Esophagus (tissue), 2 donors: ENCODE results near the gene LPGAT1. TPM values are rescaled to one million over a fixed set of nuclear protein-coding genes. Genes with fewer than 3 reads are reported as not detected.

Experiments used
- H3K27ac ChIP-seq, 2 donors: one replicate each; pipeline ENCODE4 v1.5.1; 2013; ENCODE audit warnings: low read depth in 2 of 2, mild to moderate bottlenecking in 2 of 2, inconsistent platforms in 1 of 2, low read length in 1 of 2, moderate library complexity in 1 of 2
- H3K27me3 ChIP-seq, 2 donors: one replicate each; pipeline ENCODE4 v1.6.1; 2013; ENCODE audit warnings: low read length in 2 of 2, control low read depth in 1 of 2, mild to moderate bottlenecking in 1 of 2; ENCODE audit not compliant: insufficient read depth in 2 of 2, control insufficient read depth in 1 of 2
- H3K36me3 ChIP-seq, 2 donors: one replicate each; pipeline ENCODE4 v1.6.1; 2013; ENCODE audit warnings: low read length in 1 of 2; ENCODE audit not compliant: control insufficient read depth in 2 of 2, insufficient read depth in 2 of 2
- H3K4me1 ChIP-seq, 2 donors: one replicate each; pipeline ENCODE4 v1.6.1; 2013; ENCODE audit warnings: low read length in 1 of 2; ENCODE audit not compliant: control insufficient read depth in 2 of 2, insufficient read depth in 2 of 2
- H3K4me3 ChIP-seq, 2 donors: one replicate each; pipeline ENCODE4 v1.5.1; 2013; ENCODE audit warnings: low read length in 2 of 2, mild to moderate bottlenecking in 2 of 2, low read depth in 1 of 2, moderate library complexity in 1 of 2
- H3K9me3 ChIP-seq, 2 donors: one replicate each; pipeline ENCODE4 v1.6.1; 2013; ENCODE audit warnings: mild to moderate bottlenecking in 2 of 2, low read depth in 1 of 2, low read length in 1 of 2, moderate library complexity in 1 of 2; ENCODE audit not compliant: control insufficient read depth in 2 of 2, insufficient read depth in 1 of 2
- WGBS, 2 donors: extraction: QIAGEN DNeasy Blood & Tissue Kit; methylation state at CpG; one replicate each; pipeline ENCODE4 v1.1.7; 2013; 5-methylcytosine and 5-hydroxymethylcytosine counted together
- polyA plus RNA-seq, 2 donors: library from polyadenylated mRNA; stranded (reverse); fragments of 200-250 nt; gene quantifications; one replicate each; pipeline ENCODE4 v1.2.3, GENCODE V29; 2013
- donor health status: healthy with polysubstance abuse.
- donor health status: Bipolar disorder and iron deficiency.

LPGAT1 gene
- polyA plus RNA-seq, 2 donors: 3.1 to 3.7 TPM

DNA sequence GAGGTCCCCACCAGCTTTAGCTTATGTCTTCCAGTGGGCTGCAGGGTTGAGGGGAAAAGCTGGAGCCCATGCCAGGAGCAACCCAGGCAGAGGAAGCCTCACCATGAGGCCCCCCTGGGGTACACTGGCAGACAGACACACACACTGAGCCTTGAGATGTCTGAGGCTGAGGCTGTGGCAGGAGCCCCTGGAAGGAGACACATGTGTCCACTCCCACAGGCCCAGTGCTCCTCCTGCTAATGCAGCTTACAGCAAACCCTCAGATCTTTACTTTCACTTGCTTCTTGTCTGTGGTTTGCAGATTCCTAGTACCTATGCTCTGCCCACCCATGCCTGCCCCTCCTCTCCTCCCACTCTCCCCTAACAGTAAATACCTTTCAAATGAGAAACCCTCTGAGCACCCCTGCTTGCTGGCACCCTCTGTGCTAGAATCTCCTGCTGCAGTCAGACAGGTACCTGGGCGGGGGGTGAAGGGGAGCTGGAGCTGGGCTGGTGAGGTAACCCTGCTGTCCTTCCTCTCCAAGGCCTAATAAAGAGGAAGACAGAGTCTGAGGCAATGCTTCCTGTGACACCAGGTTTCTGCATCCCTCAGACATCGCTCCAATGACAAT lies 91.8 kb downstream of the LPGAT1 start:
- no peak overlapping the region for H3K27ac ChIP-seq
- peaks cover 0 to 10% of the 10 kb centered on the region in 2 donors for H3K4me1 ChIP-seq
- no peaks in the 10 kb centered on the region for H3K9me3 ChIP-seq
- no peaks in the 10 kb centered on the region for H3K36me3 ChIP-seq
- H3K4me3 ChIP-seq: no peak overlapping the region
- H3K27me3 ChIP-seq: no peaks in the 10 kb centered on the region
- WGBS, 2 donors: 67 to 81% methylated on average over 2 of the region's 2 CpGs

DNA sequence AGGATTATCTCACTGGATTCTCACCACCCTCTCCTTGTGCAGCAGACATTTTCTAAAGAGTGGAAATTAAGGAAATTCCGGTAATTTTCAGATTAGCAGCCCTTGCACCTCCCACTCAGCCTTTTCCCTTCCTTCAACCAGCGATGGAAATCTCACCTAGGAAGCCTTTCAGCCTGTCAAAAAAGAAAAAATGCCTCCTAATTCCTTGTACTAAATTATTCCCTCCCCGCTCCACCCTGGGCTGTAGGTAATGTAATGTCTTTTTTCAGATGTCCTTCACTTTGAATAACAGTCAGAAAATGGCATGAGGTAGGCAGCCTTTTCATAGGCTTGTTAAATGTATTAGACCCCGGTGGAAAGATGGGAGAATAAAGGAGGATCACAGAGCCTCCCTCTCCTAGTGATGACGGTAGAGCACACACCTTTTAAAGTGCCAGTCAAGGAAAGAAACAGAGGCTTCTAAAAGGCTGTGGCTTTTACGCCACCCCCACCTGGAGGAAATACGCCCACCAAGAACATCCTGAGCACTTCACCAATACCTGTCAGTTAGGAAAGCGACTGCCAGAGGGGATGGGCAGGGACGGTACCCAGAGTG lies 92.4 kb downstream of the LPGAT1 start:
- WGBS, 2 donors: 78 to 81% methylated on average over 9 of the region's 9 CpGs
- Histone ChIP-seq H3K9me3 (no peaks in the 10 kb centered on the region), H3K36me3 (no peaks in the 10 kb centered on the region), H3K27ac (no peak overlapping the region), H3K4me1 (peaks cover 0 to 10% of the 10 kb centered on the region in 2 donors), H3K4me3 (no peak overlapping the region), H3K27me3 (no peaks in the 10 kb centered on the region)

- Histone ChIP-seq H3K27ac (no peak overlapping the region), H3K36me3 (no peaks in the 10 kb centered on the region), H3K4me1 (peaks cover 0 to 10% of the 10 kb centered on the region in 2 donors), H3K27me3 (no peaks in the 10 kb centered on the region), H3K9me3 (no peaks in the 10 kb centered on the region), H3K4me3 (no peak overlapping the region)
- 86 to 88% methylated on average over 15 of the region's 15 CpGs for WGBS, 2 donors
Measured at GRCh38 chr1:211737115-211738035, 93.2 kb downstream of the LPGAT1 start.

- 40 to 64% methylated on average over 8 of the region's 8 CpGs for WGBS, 2 donors
- Histone ChIP-seq H3K27me3 (no peaks in the 10 kb centered on the region), H3K36me3 (no peaks in the 10 kb centered on the region), H3K9me3 (no peaks in the 10 kb centered on the region), H3K4me1 (peaks cover 0 to 10% of the 10 kb centered on the region in 2 donors), H3K4me3 (no peak overlapping the region), H3K27ac (no peak overlapping the region)
Measured at GRCh38 chr1:211736351-211736915, 94.1 kb downstream of the LPGAT1 start.

DNA sequence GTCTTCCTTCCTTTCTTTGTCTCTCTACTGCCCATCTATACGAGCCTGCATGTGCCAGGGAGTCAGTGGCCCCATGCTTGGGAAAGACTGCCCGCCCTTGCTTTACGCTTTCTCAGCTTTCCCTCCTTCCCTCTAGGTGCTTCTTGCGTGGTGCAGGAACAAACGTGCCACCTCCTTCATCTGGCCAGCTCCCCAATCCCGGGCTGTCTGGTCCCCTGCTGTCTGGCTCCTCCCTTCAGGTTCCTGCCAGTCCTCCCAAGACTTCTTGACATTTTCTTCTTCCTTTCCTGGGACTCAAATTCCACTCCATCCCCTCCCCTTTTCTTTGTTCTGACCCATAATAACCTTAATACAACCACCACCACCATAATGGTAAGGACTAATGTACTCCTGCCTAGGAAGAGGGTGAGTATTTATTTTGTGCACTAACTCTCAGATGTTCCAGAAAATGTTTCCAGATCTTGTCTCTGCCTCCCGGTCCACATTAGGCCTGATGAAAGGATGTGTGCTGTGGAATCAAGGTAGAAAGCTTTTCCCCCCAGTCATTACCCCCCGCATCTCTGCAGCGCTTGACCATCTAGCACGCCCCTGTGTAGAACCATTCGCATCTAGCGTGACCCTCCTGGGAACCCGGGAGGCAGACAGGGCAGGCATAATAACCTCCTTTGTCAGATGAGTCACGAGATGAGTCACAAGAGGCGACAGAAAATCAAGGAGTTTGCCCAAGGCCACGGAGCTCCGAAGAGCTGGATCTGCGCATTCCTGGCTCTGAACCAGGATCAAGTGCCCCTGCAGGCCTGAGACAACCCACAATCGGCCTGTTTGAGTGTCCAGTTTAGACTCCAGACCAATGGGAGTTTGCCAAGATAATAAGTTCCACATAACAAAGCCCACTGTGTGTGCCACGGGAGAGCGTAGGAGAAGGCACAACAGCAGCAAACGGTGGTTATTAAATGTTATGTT lies 95.1 kb downstream of the LPGAT1 start:
- H3K9me3 ChIP-seq: no peaks in the 10 kb centered on the region
- no peaks in the 10 kb centered on the region for H3K27me3 ChIP-seq
- H3K36me3 ChIP-seq: no peaks in the 10 kb centered on the region
- H3K4me1 ChIP-seq: peaks cover 0 to 10% of the 10 kb centered on the region in 2 donors
- no peak overlapping the region for H3K27ac ChIP-seq
- 42 to 50% methylated on average over 22 of the region's 22 CpGs for WGBS, 2 donors
- no peak overlapping the region for H3K4me3 ChIP-seq

DNA sequence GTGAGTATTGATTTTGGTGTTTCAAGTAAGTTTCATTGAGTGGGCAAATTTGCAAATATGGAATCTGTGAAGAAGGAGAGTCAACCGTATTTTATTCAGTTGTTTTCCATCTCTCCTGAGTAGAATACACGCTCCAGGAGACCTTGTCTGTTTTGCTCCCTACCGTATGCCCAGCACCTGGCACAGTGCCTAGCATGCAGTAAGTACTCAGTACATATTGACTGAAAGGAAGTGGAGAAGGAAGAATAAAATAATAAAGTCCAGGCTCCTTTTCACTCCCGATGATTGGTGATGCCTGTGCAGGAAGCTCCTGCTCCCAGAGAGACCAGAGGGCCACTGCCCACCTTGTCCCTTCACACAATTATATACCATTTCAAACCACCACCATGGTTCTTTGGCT lies 95.8 kb downstream of the LPGAT1 start:
- no peaks in the 10 kb centered on the region for H3K27me3 ChIP-seq
- H3K4me3 ChIP-seq: no peak overlapping the region
- no peaks in the 10 kb centered on the region for H3K9me3 ChIP-seq
- 45 to 56% methylated on average over 4 of the region's 4 CpGs for WGBS, 2 donors
- peaks cover 0 to 10% of the 10 kb centered on the region in 2 donors for H3K4me1 ChIP-seq
- H3K36me3 ChIP-seq: no peaks in the 10 kb centered on the region
- no peak overlapping the region for H3K27ac ChIP-seq

DNA sequence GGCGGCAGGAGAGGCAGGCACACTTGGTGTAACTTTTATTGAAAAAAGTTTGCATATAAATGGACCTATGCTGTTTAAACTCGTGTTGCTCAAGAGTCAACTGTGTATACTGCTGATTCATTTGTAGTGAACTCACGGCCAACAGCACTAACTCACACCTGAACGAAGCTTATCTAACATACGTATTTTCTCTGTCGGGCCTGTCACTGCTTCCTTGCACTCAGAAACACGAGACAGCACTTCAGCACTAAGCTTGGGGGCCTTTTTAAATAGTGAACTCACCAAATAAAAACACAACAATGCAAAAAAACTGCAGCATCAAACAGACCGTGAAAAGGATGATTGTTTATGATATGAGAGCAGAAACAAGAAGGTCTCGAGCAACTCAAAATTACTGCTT lies 96.2 kb downstream of the LPGAT1 start:
- H3K36me3 ChIP-seq: no peaks in the 10 kb centered on the region
- 57 to 64% methylated on average over 9 of the region's 9 CpGs for WGBS, 2 donors
- H3K4me1 ChIP-seq: peaks cover 0 to 10% of the 10 kb centered on the region in 2 donors
- H3K27me3 ChIP-seq: no peaks in the 10 kb centered on the region
- H3K9me3 ChIP-seq: no peaks in the 10 kb centered on the region
- H3K27ac ChIP-seq: no peak overlapping the region
- no peak overlapping the region for H3K4me3 ChIP-seq

DNA sequence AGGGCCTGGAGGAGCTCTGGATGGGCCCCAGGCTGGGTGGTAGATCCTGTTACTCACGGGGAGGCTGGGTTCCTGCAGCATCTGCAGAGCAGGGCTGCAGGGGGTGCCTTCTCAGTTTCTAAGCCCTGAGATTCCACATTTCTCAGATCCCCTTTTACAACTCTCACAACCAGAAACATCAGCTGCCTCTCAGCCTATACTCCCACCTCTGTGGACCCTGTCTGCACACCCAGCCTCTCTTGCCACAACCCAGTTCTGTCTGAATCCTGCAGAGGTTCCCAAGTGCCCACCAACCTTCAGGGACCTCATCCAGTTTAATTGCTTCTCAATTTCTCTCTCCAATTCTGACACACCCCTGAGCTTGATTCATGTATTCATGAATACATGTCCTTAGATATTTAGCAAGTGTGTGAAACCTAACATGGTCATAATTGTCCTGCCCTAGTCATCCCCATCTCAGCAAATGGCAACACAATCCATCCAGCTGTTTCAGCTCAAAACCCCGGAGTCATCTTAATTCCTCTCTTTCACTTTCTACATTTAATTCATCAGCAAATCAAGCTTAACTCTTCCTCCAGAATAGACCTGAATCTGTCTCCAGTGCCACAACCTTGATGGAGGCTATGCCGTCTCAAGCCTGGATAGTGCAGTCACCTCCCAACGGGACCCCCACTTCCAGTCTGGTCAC lies 98.1 kb downstream of the LPGAT1 start:
- Histone ChIP-seq H3K4me1 (peaks cover 0 to 10% of the 10 kb centered on the region in 2 donors), H3K27me3 (no peaks in the 10 kb centered on the region), H3K9me3 (no peaks in the 10 kb centered on the region), H3K4me3 (no peak overlapping the region), H3K27ac (no peak overlapping the region), H3K36me3 (no peaks in the 10 kb centered on the region)
- 74 to 91% methylated on average over 4 of the region's 4 CpGs for WGBS, 2 donors
